ENCODE measurements around the gene SSBP3.
"Not testable (repeated sequence)": the region's sequence is repeated elsewhere in the genome, so short reads cannot be mapped to it uniquely, and the experiment has no call there.

The SSBP3 gene

GRCh38 chr1:54406339-54407153 is at the start of gene SSBP3:
Gene SSBP3, minus strand, starts transcription at chr1:54406394.
- peak within 1 kb of the TSS; percentile 75 to 86 for H3K4me3 ChIP-seq (ENCODE audit: low read length in 2 of 2)
- no peaks in the 10 kb centered on the region for H3K27me3 ChIP-seq (ENCODE audit: control insufficient read depth in 2 of 2, insufficient read depth in 2 of 2, low read length in 2 of 2)
- H3K4me1 ChIP-seq (ENCODE audit: control insufficient read depth in 2 of 2, insufficient read depth in 2 of 2, low read length in 2 of 2): peaks cover 39 to 43% of the 10 kb centered on the region in 2 donors
- peaks cover 7 to 9% of the 10 kb centered on the region in 2 donors for H3K36me3 ChIP-seq (ENCODE audit: control insufficient read depth in 2 of 2, insufficient read depth in 2 of 2, low read length in 2 of 2)
- H3K27ac ChIP-seq (ENCODE audit: low read depth in 2 of 2, low read length in 2 of 2): peak within 1 kb of the TSS; percentile 86 to 92
- H3K9me3 ChIP-seq (ENCODE audit: control insufficient read depth in 2 of 2, low read length in 2 of 2): no peaks in the 10 kb centered on the region
- peak within 1 kb of the TSS; percentile 74 to 84 for H3K9ac ChIP-seq (ENCODE audit: low read depth in 1 of 2, low read length in 2 of 2)

GRCh38 chr1:54453509-54453908 is 47.3 kb upstream of the SSBP3 start:
- H3K36me3 ChIP-seq (ENCODE audit: control insufficient read depth in 2 of 2, insufficient read depth in 2 of 2, low read length in 2 of 2): no peaks in the 10 kb centered on the region
- no peaks in the 10 kb centered on the region for H3K9me3 ChIP-seq (ENCODE audit: control insufficient read depth in 2 of 2, low read length in 2 of 2)
- H3K4me3 ChIP-seq (ENCODE audit: low read length in 2 of 2): no peak overlapping the region
- no peaks in the 10 kb centered on the region for H3K4me1 ChIP-seq (ENCODE audit: control insufficient read depth in 2 of 2, insufficient read depth in 2 of 2, low read length in 2 of 2)
- H3K27me3 ChIP-seq (ENCODE audit: control insufficient read depth in 2 of 2, insufficient read depth in 2 of 2, low read length in 2 of 2): no peaks in the 10 kb centered on the region
- H3K9ac ChIP-seq (ENCODE audit: low read depth in 1 of 2, low read length in 2 of 2): no peak overlapping the region
- no peak overlapping the region for H3K27ac ChIP-seq (ENCODE audit: low read depth in 2 of 2, low read length in 2 of 2)

DNA sequence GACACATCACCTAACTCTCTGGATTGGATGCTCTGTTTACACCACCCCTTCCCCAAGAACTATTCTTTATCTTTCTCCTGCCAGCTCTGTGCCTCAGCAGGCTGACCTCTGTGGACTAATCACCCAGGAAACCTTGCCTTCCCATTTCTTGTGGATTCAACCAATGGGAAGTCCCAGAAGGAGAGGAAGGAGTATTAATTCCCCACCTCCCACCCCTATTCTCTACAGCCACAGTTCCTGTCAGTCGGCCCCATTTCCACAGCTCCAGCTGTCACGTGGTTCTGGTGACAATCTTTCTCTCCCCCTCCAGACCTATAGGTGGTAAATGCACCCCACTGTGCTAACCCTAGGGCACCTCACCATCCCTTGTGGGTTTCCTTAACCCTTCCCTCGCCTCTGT is 46.8 kb upstream of the SSBP3 start:
- Histone ChIP-seq H3K4me3 (ENCODE audit: low read length in 2 of 2) (no peak overlapping the region), H3K4me1 (ENCODE audit: control insufficient read depth in 2 of 2, insufficient read depth in 2 of 2, low read length in 2 of 2) (no peaks in the 10 kb centered on the region), H3K27ac (ENCODE audit: low read depth in 2 of 2, low read length in 2 of 2) (no peak overlapping the region), H3K9me3 (ENCODE audit: control insufficient read depth in 2 of 2, low read length in 2 of 2) (no peaks in the 10 kb centered on the region), H3K36me3 (ENCODE audit: control insufficient read depth in 2 of 2, insufficient read depth in 2 of 2, low read length in 2 of 2) (no peaks in the 10 kb centered on the region), H3K27me3 (ENCODE audit: control insufficient read depth in 2 of 2, insufficient read depth in 2 of 2, low read length in 2 of 2) (no peaks in the 10 kb centered on the region), H3K9ac (ENCODE audit: low read depth in 1 of 2, low read length in 2 of 2) (no peak overlapping the region)

DNA sequence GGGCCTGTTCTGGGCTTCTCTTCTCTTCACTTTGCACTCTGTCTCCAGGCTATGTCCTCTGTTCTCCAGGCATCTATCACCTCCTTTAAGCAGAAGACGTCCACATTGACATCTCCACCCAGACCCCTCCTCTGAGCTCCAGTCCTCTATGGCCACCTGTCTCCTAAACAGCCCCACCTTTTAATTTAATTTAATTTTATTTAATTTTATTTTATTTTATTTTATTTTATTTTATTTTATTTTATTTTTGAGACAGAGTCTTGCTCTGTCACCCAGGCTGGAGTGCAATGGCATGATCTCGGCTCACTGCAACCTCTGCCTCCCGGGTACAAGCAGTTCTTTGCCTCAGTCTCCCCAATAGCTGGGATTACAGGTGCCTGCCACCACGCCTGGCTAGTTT is 43.2 kb upstream of the SSBP3 start:
- not testable (repeated sequence) for H3K9me3 ChIP-seq (ENCODE audit: control insufficient read depth in 2 of 2, low read length in 2 of 2); H3K9ac ChIP-seq (ENCODE audit: low read depth in 1 of 2, low read length in 2 of 2); H3K4me3 ChIP-seq (ENCODE audit: low read length in 2 of 2); H3K36me3 ChIP-seq (ENCODE audit: control insufficient read depth in 2 of 2, insufficient read depth in 2 of 2, low read length in 2 of 2); H3K27me3 ChIP-seq (ENCODE audit: control insufficient read depth in 2 of 2, insufficient read depth in 2 of 2, low read length in 2 of 2); H3K4me1 ChIP-seq (ENCODE audit: control insufficient read depth in 2 of 2, insufficient read depth in 2 of 2, low read length in 2 of 2); H3K27ac ChIP-seq (ENCODE audit: low read depth in 2 of 2, low read length in 2 of 2)

DNA sequence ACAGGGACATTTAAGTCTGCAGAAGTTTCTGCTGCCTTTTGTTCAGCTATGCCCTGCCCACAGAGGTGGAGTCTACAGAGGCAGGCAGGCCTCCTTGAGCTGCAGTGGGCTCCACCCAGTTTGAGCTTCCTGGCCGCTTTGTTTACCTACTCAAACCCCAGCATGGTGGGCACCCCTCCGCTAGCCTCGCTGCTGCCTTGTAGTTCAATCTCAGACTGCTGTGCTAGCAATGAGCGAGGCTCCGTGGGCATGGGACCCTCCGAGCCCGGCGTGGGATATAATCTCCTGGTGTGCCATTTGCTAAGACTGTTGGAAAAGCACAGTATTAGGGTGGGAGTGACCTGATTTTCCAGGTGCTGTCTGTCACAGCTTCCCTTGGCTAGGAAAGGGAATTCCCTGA is 42.6 kb upstream of the SSBP3 start:
- H3K36me3 ChIP-seq (ENCODE audit: control insufficient read depth in 2 of 2, insufficient read depth in 2 of 2, low read length in 2 of 2); H3K4me1 ChIP-seq (ENCODE audit: control insufficient read depth in 2 of 2, insufficient read depth in 2 of 2, low read length in 2 of 2); H3K27ac ChIP-seq (ENCODE audit: low read depth in 2 of 2, low read length in 2 of 2); H3K9me3 ChIP-seq (ENCODE audit: control insufficient read depth in 2 of 2, low read length in 2 of 2); H3K4me3 ChIP-seq (ENCODE audit: low read length in 2 of 2); H3K9ac ChIP-seq (ENCODE audit: low read depth in 1 of 2, low read length in 2 of 2); H3K27me3 ChIP-seq (ENCODE audit: control insufficient read depth in 2 of 2, insufficient read depth in 2 of 2, low read length in 2 of 2): not testable (repeated sequence)

DNA sequence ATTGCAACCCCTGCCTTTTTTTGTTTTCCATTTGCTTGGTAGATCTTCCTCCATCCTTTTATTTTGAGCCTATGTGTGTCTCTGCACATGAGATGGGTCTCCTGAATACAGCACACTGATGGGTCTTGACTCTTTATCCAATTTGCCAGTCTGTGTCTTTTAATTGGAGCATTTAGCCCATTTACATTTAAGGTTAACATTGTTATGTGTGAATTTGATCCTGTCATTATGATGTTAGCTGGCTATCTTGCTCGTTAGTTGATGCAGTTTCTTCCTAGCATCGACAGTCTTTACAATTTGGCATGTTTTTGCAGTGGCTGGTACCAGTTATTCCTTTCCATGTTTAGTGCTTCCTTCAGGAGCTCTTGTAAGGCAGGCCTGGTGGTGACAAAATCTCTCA is 40.9 kb upstream of the SSBP3 start:
- H3K9ac ChIP-seq (ENCODE audit: low read depth in 1 of 2, low read length in 2 of 2); H3K4me3 ChIP-seq (ENCODE audit: low read length in 2 of 2); H3K4me1 ChIP-seq (ENCODE audit: control insufficient read depth in 2 of 2, insufficient read depth in 2 of 2, low read length in 2 of 2); H3K9me3 ChIP-seq (ENCODE audit: control insufficient read depth in 2 of 2, low read length in 2 of 2); H3K36me3 ChIP-seq (ENCODE audit: control insufficient read depth in 2 of 2, insufficient read depth in 2 of 2, low read length in 2 of 2); H3K27ac ChIP-seq (ENCODE audit: low read depth in 2 of 2, low read length in 2 of 2); H3K27me3 ChIP-seq (ENCODE audit: control insufficient read depth in 2 of 2, insufficient read depth in 2 of 2, low read length in 2 of 2): not testable (repeated sequence)

DNA sequence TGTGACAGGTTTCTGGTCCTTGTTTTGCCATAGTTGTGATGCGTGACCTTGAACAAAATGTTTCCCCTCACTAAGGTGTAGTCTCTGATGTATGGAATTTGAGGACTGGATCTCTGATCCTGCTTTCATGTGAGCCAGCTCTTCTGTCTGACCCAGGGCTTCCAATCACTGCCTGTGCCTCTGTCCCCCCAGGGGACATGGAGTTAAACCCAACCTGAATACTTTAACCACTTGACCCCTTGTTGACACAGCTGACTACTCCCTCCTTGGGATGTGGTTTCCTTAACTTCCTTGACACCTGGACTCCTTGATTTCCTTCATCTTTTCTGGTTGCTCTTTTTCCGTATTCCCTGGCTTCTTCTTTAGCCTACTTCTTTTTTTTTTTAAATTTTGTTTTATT is 36.0 kb upstream of the SSBP3 start:
- H3K27me3 ChIP-seq (ENCODE audit: control insufficient read depth in 2 of 2, insufficient read depth in 2 of 2, low read length in 2 of 2): no peaks in the 10 kb centered on the region
- no peak overlapping the region for H3K27ac ChIP-seq (ENCODE audit: low read depth in 2 of 2, low read length in 2 of 2)

DNA sequence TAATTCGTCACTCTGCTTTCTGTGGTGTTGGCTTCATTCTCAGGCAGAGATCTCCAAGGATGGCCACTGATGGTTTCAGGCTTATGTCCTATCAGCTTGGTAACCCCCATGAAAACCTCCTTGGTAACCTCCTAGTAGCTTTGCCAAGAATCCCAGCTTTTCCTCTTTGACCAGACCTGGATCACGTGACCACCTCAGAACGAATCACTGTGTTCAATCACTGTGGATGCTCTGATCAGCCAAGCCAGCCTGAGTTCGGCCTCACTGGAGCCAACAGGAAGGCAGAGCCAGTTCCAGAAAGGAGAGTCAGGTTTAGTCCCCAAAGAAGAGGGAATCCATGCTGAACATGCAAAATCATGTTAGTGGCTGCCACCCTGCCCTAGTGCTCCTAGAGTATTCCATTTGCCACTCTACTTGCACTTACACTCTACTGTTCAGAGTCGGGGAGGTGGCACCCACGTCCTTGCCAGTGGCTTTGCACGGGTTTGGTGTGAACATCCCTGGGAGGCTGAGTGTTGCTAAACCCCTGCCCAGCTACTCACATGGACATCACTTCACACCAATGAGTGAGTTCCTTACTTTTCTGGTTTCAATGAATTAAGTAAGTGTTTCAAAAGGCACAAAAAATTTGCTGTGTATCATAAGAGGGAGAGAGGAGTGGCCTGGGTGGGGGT is 33.5 kb upstream of the SSBP3 start:
- Histone ChIP-seq H3K27ac (ENCODE audit: low read depth in 2 of 2, low read length in 2 of 2) (no peak overlapping the region), H3K9me3 (ENCODE audit: control insufficient read depth in 2 of 2, low read length in 2 of 2) (no peaks in the 10 kb centered on the region), H3K4me1 (ENCODE audit: control insufficient read depth in 2 of 2, insufficient read depth in 2 of 2, low read length in 2 of 2) (no peaks in the 10 kb centered on the region)

More for the DNA sequence above, 36.0 kb upstream of the SSBP3 start:
- no peak overlapping the region for H3K4me3 ChIP-seq (ENCODE audit: low read length in 2 of 2)
- H3K9me3 ChIP-seq (ENCODE audit: control insufficient read depth in 2 of 2, low read length in 2 of 2): no peaks in the 10 kb centered on the region
- no peaks in the 10 kb centered on the region for H3K4me1 ChIP-seq (ENCODE audit: control insufficient read depth in 2 of 2, insufficient read depth in 2 of 2, low read length in 2 of 2)
- H3K36me3 ChIP-seq (ENCODE audit: control insufficient read depth in 2 of 2, insufficient read depth in 2 of 2, low read length in 2 of 2): no peaks in the 10 kb centered on the region
- no peak overlapping the region for H3K9ac ChIP-seq (ENCODE audit: low read depth in 1 of 2, low read length in 2 of 2)

GRCh38 chr1:54437783-54438182 is 31.6 kb upstream of the SSBP3 start:
- H3K9me3 ChIP-seq (ENCODE audit: control insufficient read depth in 2 of 2, low read length in 2 of 2): no peaks in the 10 kb centered on the region
- no peak overlapping the region for H3K4me3 ChIP-seq (ENCODE audit: low read length in 2 of 2)
- H3K27me3 ChIP-seq (ENCODE audit: control insufficient read depth in 2 of 2, insufficient read depth in 2 of 2, low read length in 2 of 2): no peaks in the 10 kb centered on the region
- H3K4me1 ChIP-seq (ENCODE audit: control insufficient read depth in 2 of 2, insufficient read depth in 2 of 2, low read length in 2 of 2): no peaks in the 10 kb centered on the region
- no peak overlapping the region for H3K9ac ChIP-seq (ENCODE audit: low read depth in 1 of 2, low read length in 2 of 2)
- no peak overlapping the region for H3K27ac ChIP-seq (ENCODE audit: low read depth in 2 of 2, low read length in 2 of 2)
- no peaks in the 10 kb centered on the region for H3K36me3 ChIP-seq (ENCODE audit: control insufficient read depth in 2 of 2, insufficient read depth in 2 of 2, low read length in 2 of 2)

More for the DNA sequence above, 33.5 kb upstream of the SSBP3 start:
- no peaks in the 10 kb centered on the region for H3K27me3 ChIP-seq (ENCODE audit: control insufficient read depth in 2 of 2, insufficient read depth in 2 of 2, low read length in 2 of 2)
- no peaks in the 10 kb centered on the region for H3K36me3 ChIP-seq (ENCODE audit: control insufficient read depth in 2 of 2, insufficient read depth in 2 of 2, low read length in 2 of 2)
- H3K4me3 ChIP-seq (ENCODE audit: low read length in 2 of 2): no peak overlapping the region
- H3K9ac ChIP-seq (ENCODE audit: low read depth in 1 of 2, low read length in 2 of 2): no peak overlapping the region

GRCh38 chr1:54436826-54437225 is 30.6 kb upstream of the SSBP3 start:
- Histone ChIP-seq H3K4me1 (ENCODE audit: control insufficient read depth in 2 of 2, insufficient read depth in 2 of 2, low read length in 2 of 2) (no peaks in the 10 kb centered on the region), H3K9me3 (ENCODE audit: control insufficient read depth in 2 of 2, low read length in 2 of 2) (no peaks in the 10 kb centered on the region), H3K9ac (ENCODE audit: low read depth in 1 of 2, low read length in 2 of 2) (no peak overlapping the region), H3K27me3 (ENCODE audit: control insufficient read depth in 2 of 2, insufficient read depth in 2 of 2, low read length in 2 of 2) (no peaks in the 10 kb centered on the region), H3K27ac (ENCODE audit: low read depth in 2 of 2, low read length in 2 of 2) (no peak overlapping the region), H3K4me3 (ENCODE audit: low read length in 2 of 2) (no peak overlapping the region), H3K36me3 (ENCODE audit: control insufficient read depth in 2 of 2, insufficient read depth in 2 of 2, low read length in 2 of 2) (no peaks in the 10 kb centered on the region)
